Type B pancreatic cell (in vitro differentiated cells): ENCODE results near the gene MDH1. TPM values are rescaled to one million over a fixed set of nuclear protein-coding genes. Genes with fewer than 3 reads are reported as not detected.
"Not testable (repeated sequence)": the region's sequence is repeated elsewhere in the genome, so short reads cannot be mapped to it uniquely, and the experiment has no call there.

Source experiments
- DNase-seq: peaks from one replicate; pipeline ENCODE4 v3.0.0; 2021; ENCODE audit warnings: mixed read lengths; ENCODE audit not compliant: unreplicated experiment; ENCODE audit errors: extremely low spot score
- H3K27ac Mint-ChIP-seq: 2 replicates; pipeline ENCODE4 v1.8.0; 2021; ENCODE audit warnings: mild to moderate bottlenecking, mixed read lengths
- H3K27me3 Mint-ChIP-seq: 2 replicates; pipeline ENCODE4 v1.8.0; 2021; ENCODE audit warnings: mixed read lengths
- H3K36me3 Mint-ChIP-seq: 2 replicates; pipeline ENCODE4 v1.8.0; 2021; ENCODE audit warnings: mixed read lengths
- H3K4me1 Mint-ChIP-seq: one replicate; pipeline ENCODE4 v1.8.0; 2021; ENCODE audit warnings: mixed read lengths; ENCODE audit not compliant: unreplicated experiment
- H3K4me3 Mint-ChIP-seq: 2 replicates; pipeline ENCODE4 v1.8.0; 2021; ENCODE audit warnings: mild to moderate bottlenecking, mixed read lengths
- H3K9me3 Mint-ChIP-seq: 2 replicates; pipeline ENCODE4 v1.8.0; 2021; ENCODE audit warnings: mixed read lengths
- CTCF ChIP-seq: fragments of 200-600 bp; sonication (generic); conservative IDR thresholded peaks from 2 replicates; pipeline ENCODE4 v1.5.0; 2021; ENCODE audit warnings: antibody characterized with exemption, mild to moderate bottlenecking
- total RNA-seq: library from RNA; stranded (reverse); gene quantifications from 2 replicates; pipeline ENCODE4 v1.2.1, GENCODE V29; 2021; ENCODE audit warnings: low replicate concordance

Gene MDH1
- total RNA-seq, 1 donor from 2014 or later: 177 TPM

- Mint-ChIP-seq H3K4me1 (no peaks in the 10 kb centered on the region), H3K27me3 (no peaks in the 10 kb centered on the region), H3K4me3 (no peak overlapping the region), H3K27ac (no peak overlapping the region), H3K9me3 (no peaks in the 10 kb centered on the region), H3K36me3 (peaks cover 38% of the 10 kb centered on the region)
- no peak for TF ChIP-seq CTCF
- no peak for DNase-seq
Observed at GRCh38 chr2:63604666-63605065, 15.9 kb downstream of the MDH1 start.

- H3K27me3 Mint-ChIP-seq, H3K4me3 Mint-ChIP-seq, H3K4me1 Mint-ChIP-seq, H3K9me3 Mint-ChIP-seq, H3K27ac Mint-ChIP-seq, DNase-seq: not testable (repeated sequence)
- peaks cover 17% of the 10 kb centered on the region for H3K36me3 Mint-ChIP-seq
Observed at GRCh38 chr2:63608865-63609264, 20.1 kb downstream of the MDH1 start.

- Mint-ChIP-seq H3K36me3 (peaks cover 12% of the 10 kb centered on the region), H3K27me3 (no peaks in the 10 kb centered on the region), H3K9me3 (no peaks in the 10 kb centered on the region), H3K27ac (no peak overlapping the region), H3K4me3 (no peak overlapping the region), H3K4me1 (peaks cover 14% of the 10 kb centered on the region)
- DNase-seq: no peak
- no peak for TF ChIP-seq CTCF
Observed at GRCh38 chr2:63610525-63610924, 21.8 kb downstream of the MDH1 start.

- TF ChIP-seq CTCF: no peak
- Mint-ChIP-seq H3K4me1 (peaks cover 14% of the 10 kb centered on the region), H3K4me3 (no peak overlapping the region), H3K9me3 (no peaks in the 10 kb centered on the region), H3K36me3 (no peaks in the 10 kb centered on the region), H3K27me3 (no peaks in the 10 kb centered on the region), H3K27ac (peak overlapping the region; percentile 98)
- no peak for DNase-seq
Observed at GRCh38 chr2:63613391-63613901, 24.7 kb downstream of the MDH1 start.

- TF ChIP-seq CTCF: no peak
- Mint-ChIP-seq H3K4me3 (peak overlapping the region; percentile 79), H3K27ac (peak overlapping the region; percentile 98), H3K4me1 (peaks cover 14% of the 10 kb centered on the region), H3K36me3 (peaks cover 3% of the 10 kb centered on the region), H3K9me3 (no peaks in the 10 kb centered on the region), H3K27me3 (no peaks in the 10 kb centered on the region)
- DNase-seq: no peak
Observed at GRCh38 chr2:63614448-63614968, 25.7 kb downstream of the MDH1 start.

GRCh38 chr2:63614983-63615945 lies 26.5 kb downstream of the MDH1 start:
- H3K4me3 Mint-ChIP-seq: peak overlapping the region; percentile 79
- no peak for DNase-seq

More at GRCh38 chr2:63614983-63615945, 26.5 kb downstream of the MDH1 start:
- peak overlapping the region; percentile 98 for H3K27ac Mint-ChIP-seq
- no peaks in the 10 kb centered on the region for H3K9me3 Mint-ChIP-seq
- peaks cover 4% of the 10 kb centered on the region for H3K36me3 Mint-ChIP-seq
- peaks cover 14% of the 10 kb centered on the region for H3K4me1 Mint-ChIP-seq
- no peaks in the 10 kb centered on the region for H3K27me3 Mint-ChIP-seq
- TF ChIP-seq CTCF: no peak
